Stomach (tissue), 9 donors: Measurements from ENCODE around the gene STK35. TPM values are rescaled to one million over a fixed set of nuclear protein-coding genes. Genes with fewer than 3 reads are reported as not detected.

Experiments used
- DNase-seq, 2 donors: peaks; one replicate each; pipeline versions ENCODE4 v3.0.0 to v3.0.0-alpha.2; 2013 to 2019
- H3K27ac ChIP-seq, 5 donors: fragments of 200-600 bp in 4 of 5; sonication (generic) in 4 of 5; one replicate each; pipeline ENCODE4 v1.5.1; 2013 to 2019; ENCODE audit warnings: mild to moderate bottlenecking in 1 of 5, moderate library complexity in 1 of 5
- H3K27me3 ChIP-seq, 3 donors: fragments of 200-600 bp; sonication (generic); one replicate each; pipeline ENCODE4 v1.5.1; 2017 to 2019; ENCODE audit warnings: mixed run types in 1 of 3
- H3K36me3 ChIP-seq, 4 donors: fragments of 200-600 bp; sonication (generic); 1 replicate in 3 of 4; 2 replicates in 1 of 4; pipeline ENCODE4 v1.5.1; 2016 to 2019
- H3K4me1 ChIP-seq, 4 donors: fragments of 200-600 bp; sonication (generic); one replicate each; pipeline ENCODE4 v1.5.1; 2016 to 2019
- H3K4me3 ChIP-seq, 4 donors: fragments of 200-600 bp; sonication (generic) in 3 of 4; one replicate each; pipeline ENCODE4 v1.5.1; 2016 to 2019; ENCODE audit warnings: mild to moderate bottlenecking in 1 of 4
- H3K9me3 ChIP-seq, 4 donors: fragments of 200-600 bp; sonication (generic); one replicate each; pipeline ENCODE4 v1.5.1; 2016 to 2019
- EP300 ChIP-seq: sonication (generic); formaldehyde crosslinking; IDR thresholded peaks from one replicate; pipeline ENCODE4 v1.6.1; 2017; ENCODE audit warnings: antibody characterized with exemption
- POLR2A ChIP-seq, 4 donors: fragments of 450-650 bp; IDR thresholded peaks; one replicate each; pipeline ENCODE4 v1.6.1; 2016; ENCODE audit warnings: antibody characterized with exemption in 4 of 4, control low read depth in 2 of 4, mild to moderate bottlenecking in 1 of 4, moderate library complexity in 1 of 4
- POLR2AphosphoS5 ChIP-seq, 3 donors: sonication (generic); formaldehyde crosslinking; IDR thresholded peaks; one replicate each; pipeline ENCODE4 v1.6.1; 2016; ENCODE audit warnings: antibody characterized with exemption in 3 of 3
- WGBS, 5 donors: extraction: QIAGEN DNeasy Blood & Tissue Kit in 3 of 5; methylation state at CpG; one replicate each; pipeline versions ENCODE4 v1.1.5 to v1.1.7; 2013 to 2018; 5-methylcytosine and 5-hydroxymethylcytosine counted together
- intact Hi-C: fragments of 100-400 bp; cut with DNase I; formaldehyde crosslinking; loops from one replicate; pipeline ENCODE4 v1.15.1; 2023; ENCODE audit warnings: low total_unique reads
- polyA plus RNA-seq, 3 donors: library from polyadenylated mRNA; stranded (reverse); fragments of 200-250 nt; gene quantifications; one replicate each; pipeline ENCODE4 v1.2.3, GENCODE V29; 2013
- total RNA-seq, 5 donors: library from RNA; depleted of rRNA; stranded (reverse); fragments of >200 nt; gene quantifications; one replicate each; pipeline versions ENCODE4 v1.1.0 to v1.2.3, GENCODE V29; 2014 to 2016
- TF ChIP-seq, protein P1 (sequence below), 7 experiments: fragments of 450-650 bp in 4 of 7; fragments of 200-600 bp in 3 of 7; sonication (generic) in 3 of 7; IDR thresholded peaks; one replicate each; pipeline ENCODE4 v1.5.1; 2016 to 2019; ENCODE audit warnings: antibody characterized with exemption in 7 of 7, control low read depth in 2 of 7, mild to moderate bottlenecking in 1 of 7
- donor health status: healthy with polysubstance abuse.
- donor health status: Bipolar disorder and iron deficiency.
- donor health status: healthy.

Gene STK35
- total and polyA plus RNA-seq, 8 donors, result 4.2 to 26.1 (median 9.1) TPM

DNA sequence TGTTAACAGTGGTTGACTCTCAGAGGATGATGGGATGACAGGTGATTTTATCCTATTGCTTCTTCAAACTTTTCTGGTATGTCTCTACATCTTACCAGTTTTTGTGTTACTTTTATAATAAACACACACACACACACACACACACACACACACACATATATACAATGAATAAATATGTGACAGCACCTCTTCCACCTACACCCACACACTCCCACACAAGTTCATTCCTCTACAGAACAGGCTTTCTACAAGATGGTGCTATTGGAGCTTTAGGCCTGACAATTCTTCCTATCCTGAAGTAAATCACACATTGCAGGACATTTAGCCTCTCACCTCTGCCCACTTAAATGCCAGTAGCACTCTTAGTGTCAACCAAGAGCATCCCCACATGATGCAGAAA, 46.7 kb upstream of the STK35 start:
- intact Hi-C loops, result no loop called here
- H3K27ac ChIP-seq, result no peak overlapping the region

DNA sequence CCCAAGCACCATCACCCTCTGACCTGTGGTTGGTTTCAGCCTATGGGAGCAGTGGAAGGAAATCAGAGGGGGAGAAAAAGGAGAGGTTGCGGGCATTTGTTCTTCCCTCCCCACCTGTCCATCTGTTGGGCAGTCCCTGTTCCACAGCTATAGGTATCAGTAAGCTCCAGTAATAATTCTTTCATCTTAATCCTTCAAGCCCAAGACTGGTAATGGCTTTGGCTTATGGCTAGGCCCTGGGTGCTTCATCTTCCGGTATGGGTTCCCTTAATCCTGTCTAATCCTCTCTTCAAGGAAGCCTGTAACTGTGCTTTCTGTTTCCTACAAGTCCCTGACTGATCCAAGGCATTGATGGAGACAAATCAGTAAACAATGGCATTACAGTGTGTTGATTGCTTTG, 42.2 kb upstream of the STK35 start:
- no peak for DNase-seq
- Histone ChIP-seq H3K36me3 (no peaks in the 10 kb centered on the region), H3K4me3 (no peak overlapping the region), H3K27ac (no peak overlapping the region), H3K27me3 (peaks cover 0 to 23% (median under 1%) of the 10 kb centered on the region in 3 donors), H3K4me1 (no peaks in the 10 kb centered on the region), H3K9me3 (peaks cover 3 to 13% (median 8%) of the 10 kb centered on the region in 4 donors)
- TF ChIP-seq POLR2A (IDR thresholded peaks at IDR 0.05) (no peak), EP300 (no peak), POLR2AphosphoS5 (IDR thresholded peaks at IDR 0.05) (no peak)
- TF ChIP-seq, protein P1, sequence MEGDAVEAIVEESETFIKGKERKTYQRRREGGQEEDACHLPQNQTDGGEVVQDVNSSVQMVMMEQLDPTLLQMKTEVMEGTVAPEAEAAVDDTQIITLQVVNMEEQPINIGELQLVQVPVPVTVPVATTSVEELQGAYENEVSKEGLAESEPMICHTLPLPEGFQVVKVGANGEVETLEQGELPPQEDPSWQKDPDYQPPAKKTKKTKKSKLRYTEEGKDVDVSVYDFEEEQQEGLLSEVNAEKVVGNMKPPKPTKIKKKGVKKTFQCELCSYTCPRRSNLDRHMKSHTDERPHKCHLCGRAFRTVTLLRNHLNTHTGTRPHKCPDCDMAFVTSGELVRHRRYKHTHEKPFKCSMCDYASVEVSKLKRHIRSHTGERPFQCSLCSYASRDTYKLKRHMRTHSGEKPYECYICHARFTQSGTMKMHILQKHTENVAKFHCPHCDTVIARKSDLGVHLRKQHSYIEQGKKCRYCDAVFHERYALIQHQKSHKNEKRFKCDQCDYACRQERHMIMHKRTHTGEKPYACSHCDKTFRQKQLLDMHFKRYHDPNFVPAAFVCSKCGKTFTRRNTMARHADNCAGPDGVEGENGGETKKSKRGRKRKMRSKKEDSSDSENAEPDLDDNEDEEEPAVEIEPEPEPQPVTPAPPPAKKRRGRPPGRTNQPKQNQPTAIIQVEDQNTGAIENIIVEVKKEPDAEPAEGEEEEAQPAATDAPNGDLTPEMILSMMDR (IDR thresholded peaks at IDR 0.05), result no peak
- WGBS, 5 donors, result 74 to 94% (median 84%) methylated on average over 2 of the region's 2 CpGs
- intact Hi-C loops, result no loop called here

More for the DNA sequence above, 46.7 kb upstream of the STK35 start:
- peaks cover 0 to 41% (median 0%) of the 10 kb centered on the region in 3 donors for H3K27me3 ChIP-seq
- no peaks in the 10 kb centered on the region for H3K4me1 ChIP-seq
- no peak overlapping the region for H3K4me3 ChIP-seq
- DNase-seq, result no peak
- TF ChIP-seq POLR2AphosphoS5 (IDR thresholded peaks at IDR 0.05) (no peak), EP300 (no peak)
- TF ChIP-seq, protein P1 (IDR thresholded peaks at IDR 0.05), result no peak
- no peaks in the 10 kb centered on the region for H3K36me3 ChIP-seq
- peaks cover 3 to 29% (median 22%) of the 10 kb centered on the region in 4 donors for H3K9me3 ChIP-seq

DNA sequence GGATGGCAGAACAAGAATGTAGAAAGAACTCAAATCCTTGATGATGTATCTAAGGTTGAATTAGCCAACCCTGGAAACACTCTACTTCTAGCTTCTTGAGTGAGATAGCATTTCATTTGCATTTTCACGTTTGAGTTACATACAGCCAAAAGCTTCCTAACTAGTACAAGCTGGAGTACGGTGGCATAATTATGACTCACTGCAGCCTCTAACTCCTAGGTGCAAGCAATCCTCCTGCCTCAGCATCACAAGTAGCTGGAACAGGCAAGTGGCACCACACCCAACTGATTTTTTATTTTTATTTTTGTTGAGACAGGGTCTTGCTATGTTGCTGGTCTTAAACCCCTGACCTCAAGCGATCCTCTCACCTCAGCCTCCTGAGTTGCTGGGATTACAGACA, 36.5 kb upstream of the STK35 start:
- H3K9me3 ChIP-seq, result no peaks in the 10 kb centered on the region
- 54 to 55% (median 55%) methylated on average over 3 of the region's 3 CpGs for WGBS, 5 donors
- no peaks in the 10 kb centered on the region for H3K4me1 ChIP-seq
- H3K4me3 ChIP-seq, result no peak overlapping the region
- H3K36me3 ChIP-seq, result no peaks in the 10 kb centered on the region
- no peak overlapping the region for H3K27ac ChIP-seq
- intact Hi-C loops, result no loop called here
- peaks cover 0 to 50% (median 4%) of the 10 kb centered on the region in 3 donors for H3K27me3 ChIP-seq
- TF ChIP-seq, protein P1 (IDR thresholded peaks at IDR 0.05), result no peak
- TF ChIP-seq POLR2A (IDR thresholded peaks at IDR 0.05) (no peak), POLR2AphosphoS5 (IDR thresholded peaks at IDR 0.05) (no peak), EP300 (no peak)
- DNase-seq, result no peak

DNA sequence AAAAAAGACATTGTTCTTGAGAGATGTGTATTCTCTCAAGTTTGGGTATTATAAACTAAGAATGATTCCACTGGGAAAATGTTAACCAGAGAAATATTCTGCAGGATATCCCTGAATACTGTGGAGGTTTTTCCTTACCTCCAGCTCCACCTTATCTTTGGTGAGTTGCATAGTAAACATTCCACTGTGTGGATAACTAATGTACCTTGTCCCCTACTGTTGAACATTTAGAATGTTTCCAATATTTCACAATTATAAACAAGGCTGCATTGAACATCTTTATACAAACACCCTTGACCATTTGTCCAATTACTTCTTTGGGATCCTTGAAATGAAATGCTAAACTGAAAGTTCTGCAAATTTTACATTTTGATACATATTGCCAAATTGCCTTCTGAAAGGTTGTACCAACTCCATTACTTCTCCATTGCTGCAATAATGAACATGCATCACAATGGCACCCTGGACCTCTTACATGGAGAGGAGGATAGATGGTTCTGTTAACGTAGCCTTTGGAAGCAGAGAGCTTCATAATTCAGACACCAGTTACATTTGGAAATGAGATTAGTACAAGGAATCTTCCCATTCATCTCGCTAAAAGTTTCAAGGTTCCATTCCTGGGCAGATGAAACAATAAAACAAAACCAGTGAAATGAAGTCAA, 35.0 kb upstream of the STK35 start:
- intact Hi-C loops, result no loop called here
- H3K4me1 ChIP-seq, result no peaks in the 10 kb centered on the region
- no peaks in the 10 kb centered on the region for H3K9me3 ChIP-seq
- no peak for DNase-seq
- H3K4me3 ChIP-seq, result no peak overlapping the region
- TF ChIP-seq POLR2A (IDR thresholded peaks at IDR 0.05), result no peak
- TF ChIP-seq, protein P1 (IDR thresholded peaks at IDR 0.05), result no peak
- TF ChIP-seq EP300, result no peak
- no peak for TF ChIP-seq POLR2AphosphoS5 (IDR thresholded peaks at IDR 0.05)
- no peak overlapping the region for H3K27ac ChIP-seq
- peaks cover 0 to 62% (median 4%) of the 10 kb centered on the region in 3 donors for H3K27me3 ChIP-seq
- no peaks in the 10 kb centered on the region for H3K36me3 ChIP-seq
- WGBS, 5 donors, result 79 to 90% (median 80%) methylated on average over 2 of the region's 2 CpGs
